GM12892 (cell line): Measurements from ENCODE around the gene C1S.

ENCODE experiments used
- POLR2A ChIP-seq: IDR thresholded peaks from 2 replicates; pipeline ENCODE4 v1.6.1; 2011; ENCODE audit warnings: low read depth, low read length, control low read depth
- POLR2AphosphoS5 ChIP-seq: IDR thresholded peaks from 2 replicates; pipeline ENCODE4 v1.6.1; 2011; ENCODE audit warnings: low read depth, low read length, control low read depth

DNA sequence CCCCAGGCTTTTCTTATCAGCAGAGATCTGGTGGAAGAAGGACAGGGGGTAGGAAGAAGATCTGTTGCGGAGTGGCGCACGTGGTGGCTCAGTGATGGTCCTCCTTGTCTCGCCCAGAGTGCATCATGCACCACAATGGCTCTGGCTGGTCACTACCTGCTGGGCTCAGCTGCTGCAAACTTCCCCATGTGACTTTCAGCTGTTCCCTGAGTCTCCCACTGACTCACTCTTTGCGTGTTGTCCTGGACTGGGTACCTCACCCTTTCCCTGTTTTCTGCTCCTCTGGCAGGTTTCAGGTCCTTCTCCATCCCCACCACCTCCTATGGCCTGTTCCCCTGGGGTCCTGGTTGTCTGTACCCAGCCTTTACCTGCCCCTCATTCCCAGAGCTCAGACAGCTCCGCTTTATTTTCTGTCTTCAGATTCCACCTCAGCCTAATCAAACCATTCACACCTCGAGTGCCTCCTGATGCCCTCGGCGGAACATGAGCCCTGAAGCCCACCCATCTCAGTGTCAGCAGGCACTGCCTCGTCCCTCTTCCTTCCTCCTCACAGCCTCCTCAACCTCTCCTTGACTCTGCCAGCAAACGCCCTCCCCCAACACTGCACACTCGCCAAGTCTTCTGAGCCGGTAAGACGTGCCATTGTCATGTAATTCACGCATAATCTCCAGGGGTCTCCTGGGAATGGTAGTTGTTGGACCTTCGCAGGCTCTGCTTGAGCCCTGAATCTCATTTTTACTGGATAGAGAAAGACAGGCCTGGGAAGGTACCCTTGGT is 29.9 kb downstream of the C1S start:
- no peak for TF ChIP-seq POLR2A
- TF ChIP-seq POLR2AphosphoS5 = no peak
